ENCODE data around the gene ANLN.

DNA sequence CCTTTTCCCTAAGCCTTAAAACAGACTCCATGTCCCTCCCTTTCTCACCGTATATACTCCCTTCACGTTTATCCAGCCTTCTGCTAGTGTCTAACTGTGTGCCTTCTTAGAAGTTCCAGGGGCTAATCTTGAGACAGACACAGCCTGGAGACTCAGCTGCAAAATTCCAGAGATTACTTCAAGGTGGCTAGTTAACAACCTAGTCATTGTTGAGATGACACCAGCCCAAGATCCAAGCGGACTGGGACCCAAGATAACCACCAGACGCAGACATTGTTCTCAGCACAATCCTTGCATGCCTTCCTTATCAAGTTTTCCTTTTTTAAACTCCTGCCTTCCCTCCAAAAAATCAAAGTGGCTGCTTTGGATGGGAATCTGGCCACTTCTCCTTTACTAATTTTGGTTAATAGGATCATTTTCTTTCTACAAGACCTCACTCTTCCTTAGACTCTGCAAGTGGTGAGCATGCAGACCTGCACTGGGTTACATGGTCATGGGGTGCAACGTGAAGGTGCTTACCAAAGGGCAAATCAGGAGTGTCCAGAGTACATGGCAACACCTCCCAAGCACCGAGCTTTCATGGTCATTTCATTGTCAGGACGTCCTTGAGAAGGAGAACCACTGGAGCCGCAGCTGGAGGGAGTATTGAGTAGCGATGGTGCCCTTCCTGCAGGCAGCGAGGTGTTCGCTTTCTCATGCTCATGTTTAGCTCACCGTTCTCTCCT is 69.7 kb downstream of the ANLN start:
- TF ChIP-seq, protein P1, sequence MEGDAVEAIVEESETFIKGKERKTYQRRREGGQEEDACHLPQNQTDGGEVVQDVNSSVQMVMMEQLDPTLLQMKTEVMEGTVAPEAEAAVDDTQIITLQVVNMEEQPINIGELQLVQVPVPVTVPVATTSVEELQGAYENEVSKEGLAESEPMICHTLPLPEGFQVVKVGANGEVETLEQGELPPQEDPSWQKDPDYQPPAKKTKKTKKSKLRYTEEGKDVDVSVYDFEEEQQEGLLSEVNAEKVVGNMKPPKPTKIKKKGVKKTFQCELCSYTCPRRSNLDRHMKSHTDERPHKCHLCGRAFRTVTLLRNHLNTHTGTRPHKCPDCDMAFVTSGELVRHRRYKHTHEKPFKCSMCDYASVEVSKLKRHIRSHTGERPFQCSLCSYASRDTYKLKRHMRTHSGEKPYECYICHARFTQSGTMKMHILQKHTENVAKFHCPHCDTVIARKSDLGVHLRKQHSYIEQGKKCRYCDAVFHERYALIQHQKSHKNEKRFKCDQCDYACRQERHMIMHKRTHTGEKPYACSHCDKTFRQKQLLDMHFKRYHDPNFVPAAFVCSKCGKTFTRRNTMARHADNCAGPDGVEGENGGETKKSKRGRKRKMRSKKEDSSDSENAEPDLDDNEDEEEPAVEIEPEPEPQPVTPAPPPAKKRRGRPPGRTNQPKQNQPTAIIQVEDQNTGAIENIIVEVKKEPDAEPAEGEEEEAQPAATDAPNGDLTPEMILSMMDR (IDR thresholded peaks at IDR 0.05), result no peak
- no peak for TF ChIP-seq EP300 (IDR thresholded peaks at IDR 0.05)
- no peak for TF ChIP-seq POLR2A (IDR thresholded peaks at IDR 0.05)
- no peak for TF ChIP-seq POLR2AphosphoS5 (IDR thresholded peaks at IDR 0.05)

All from sigmoid colon (tissue), 4 donors.